PC-3 (cell line): ENCODE results near the gene INPP5F. TPM values are rescaled to one million over a fixed set of nuclear protein-coding genes. Genes with fewer than 3 reads are reported as not detected.
"Not testable (repeated sequence)": the region's sequence is repeated elsewhere in the genome, so short reads cannot be mapped to it uniquely, and the experiment has no call there.

ENCODE experiments used
- ATAC-seq: fragments of 200-7000 bp; cut with Tn5 transposase; 2 replicates; pipeline ENCODE4 v1.9.1; 2020; ENCODE audit warnings: mild to moderate bottlenecking, moderate library complexity
- BruUV-seq: library from RNA; stranded (reverse); fragments of 400-500 nt; replicated peaks from 2 replicates; lab custom pipeline; 2021; lab: Mats Ljungman, UMichigan
- CTCF ChIA-PET: fragments of 300-600 bp; sonication (Branson Sonifier 250); formaldehyde crosslinking; loops from one replicate; lab custom pipeline; 2022; ENCODE audit warnings: antibody characterized with exemption; lab: Charles Lee
- POLR2A ChIA-PET: fragments of 300-600 bp; sonication (Branson Sonifier 250); formaldehyde crosslinking; loops from one replicate; lab custom pipeline; 2022; ENCODE audit warnings: antibody characterized with exemption; ENCODE audit not compliant: unreplicated experiment; lab: Charles Lee
- DNase-seq: peaks from one replicate; pipeline ENCODE4 v3.0.0-alpha.2; 2015
- H2AFZ ChIP-seq: fragments of 300-600 bp; sonication (generic); 2 replicates; pipeline ENCODE4 v1.6.0; 2016; ENCODE audit warnings: antibody characterized with exemption, low read length
- H3F3A ChIP-seq: fragments of 300-600 bp; sonication (generic); one replicate; pipeline ENCODE4 v1.6.0; 2017; ENCODE audit warnings: antibody characterized with exemption, low read length, control low read depth, mild to moderate bottlenecking; ENCODE audit not compliant: unreplicated experiment
- H3K27ac ChIP-seq: fragments of 300-600 bp; sonication (generic); 2 replicates; pipeline ENCODE4 v1.5.1; 2016; ENCODE audit warnings: mild to moderate bottlenecking, low read length
- H3K27me3 ChIP-seq: fragments of 300-600 bp; sonication (generic); 2 replicates; pipeline ENCODE4 v1.6.1; 2016; ENCODE audit warnings: low read length, mixed read lengths
- H3K36me3 ChIP-seq: fragments of 300-600 bp; sonication (generic); 2 replicates; pipeline ENCODE4 v1.6.1; 2016; ENCODE audit warnings: low read depth, mixed run types, low read length, mixed read lengths
- H3K4me1 ChIP-seq: fragments of 300-600 bp; sonication (generic); 2 replicates; pipeline ENCODE4 v1.5.1; 2016; ENCODE audit warnings: low read length; ENCODE audit not compliant: insufficient read depth
- H3K4me2 ChIP-seq: fragments of 300-600 bp; sonication (generic); 2 replicates; pipeline ENCODE4 v1.6.0; 2016; ENCODE audit warnings: low read length
- H3K4me3 ChIP-seq: fragments of 300-600 bp; sonication (generic); 2 replicates; pipeline ENCODE4 v1.5.1; 2016; ENCODE audit warnings: mild to moderate bottlenecking, low read length, mixed read lengths
- H3K79me2 ChIP-seq: fragments of 300-600 bp; sonication (generic); 2 replicates; pipeline ENCODE4 v1.6.1; 2017; ENCODE audit warnings: low read length, mixed read lengths
- H3K9ac ChIP-seq: fragments of 300-600 bp; sonication (generic); 2 replicates; pipeline ENCODE4 v1.6.0; 2016; ENCODE audit warnings: mild to moderate bottlenecking, low read length
- H3K9me2 ChIP-seq: fragments of 300-600 bp; sonication (generic); replicated peaks from 2 replicates; pipeline ENCODE4 v1.6.1; 2016; ENCODE audit warnings: mixed run types, low read length, mixed read lengths
- H3K9me3 ChIP-seq: fragments of 300-600 bp; sonication (generic); 2 replicates; pipeline ENCODE4 v1.6.1; 2016; ENCODE audit warnings: low read length, mixed read lengths
- H4K20me1 ChIP-seq: fragments of 300-600 bp; sonication (generic); 2 replicates; pipeline ENCODE4 v1.6.1; 2016; ENCODE audit warnings: low read length, mixed read lengths
- CTCF ChIP-seq: fragments of 300-600 bp; sonication (generic); conservative IDR thresholded peaks from 2 replicates; pipeline ENCODE4 v1.5.1; 2017; ENCODE audit warnings: antibody characterized with exemption, low read depth, mild to moderate bottlenecking, low read length
- EZH2 ChIP-seq: fragments of 300-600 bp; sonication (generic); IDR thresholded peaks from one replicate; pipeline ENCODE4 v1.6.1; 2017; ENCODE audit warnings: antibody characterized with exemption, mild to moderate bottlenecking, low read length; ENCODE audit not compliant: unreplicated experiment
- EZH2phosphoT487 ChIP-seq: fragments of 300-600 bp; sonication (generic); IDR thresholded peaks from 2 replicates; pipeline ENCODE4 v1.6.1; 2018; ENCODE audit warnings: mild to moderate bottlenecking, antibody characterized with exemption, low read length, borderline replicate concordance
- intact Hi-C: fragments of 100-400 bp; cut with micrococcal nuclease; formaldehyde crosslinking; loops from 2 replicates; pipeline ENCODE4 v1.9.0; 2023
- total RNA-seq: library from RNA; depleted of rRNA; stranded (reverse); fragments of >200 nt; gene quantifications from 2 replicates; pipeline ENCODE4 v1.2.3, GENCODE V29; 2014

The INPP5F gene
- total RNA-seq, 1 experiment from 2014 or later, result 8.2 TPM

GRCh38 chr10:119786117-119786769 is 60.4 kb downstream of the INPP5F start:
- CTCF ChIA-PET, result no interaction called here
- Histone ChIP-seq H3K4me1 (peaks cover 6% of the 10 kb centered on the region; the same call in 1 of the 2 replicates), H2AFZ (no peak overlapping the region), H3K9ac (no peak overlapping the region), H3K9me3 (no peaks in the 10 kb centered on the region), H3K79me2 (no peaks in the 10 kb centered on the region), H3K4me3 (no peak overlapping the region), H3K27ac (no peak overlapping the region), H3K27me3 (no peaks in the 10 kb centered on the region), H4K20me1 (no peaks in the 10 kb centered on the region), H3K4me2 (no peak overlapping the region), H3F3A (no peaks in the 10 kb centered on the region), H3K9me2 (no peaks in the 10 kb centered on the region), H3K36me3 (no peaks in the 10 kb centered on the region)
- TF ChIP-seq CTCF, result no peak
- TF ChIP-seq EZH2phosphoT487, result no peak
- intact Hi-C loops, result no loop called here
- BruUV-seq, result no TSS peak
- POLR2A ChIA-PET, result no interaction called here
- DNase-seq (peak; percentile 32), ATAC-seq (no peak)

DNA sequence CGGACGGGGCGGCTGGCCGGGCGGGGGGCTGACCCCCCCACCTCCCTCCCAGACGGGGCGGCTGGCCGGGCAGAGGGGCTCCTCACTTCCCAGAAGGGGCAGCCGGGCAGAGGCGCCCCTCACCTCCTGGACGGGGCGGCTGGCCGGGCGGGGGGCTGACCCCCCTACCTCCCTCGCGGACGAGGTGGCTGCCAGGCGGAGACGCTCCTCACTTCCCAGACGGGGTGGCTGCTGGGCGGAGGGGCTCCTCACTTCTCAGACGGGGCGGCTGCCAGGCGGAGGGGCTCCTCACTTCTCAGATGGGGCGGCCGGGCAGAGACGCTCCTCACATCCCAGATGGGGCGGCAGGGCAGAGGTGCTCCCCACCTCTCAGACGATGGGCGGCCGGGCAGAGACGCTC is 69.3 kb downstream of the INPP5F start:
- POLR2A ChIA-PET, ATAC-seq, H4K20me1 ChIP-seq: not testable (repeated sequence)

GRCh38 chr10:119796039-119796438 is 70.2 kb downstream of the INPP5F start:
- Histone ChIP-seq H3K79me2 (no peaks in the 10 kb centered on the region), H3K4me3 (no peak overlapping the region), H3K9ac (no peak overlapping the region), H3K9me3 (no peaks in the 10 kb centered on the region), H3K9me2 (no peaks in the 10 kb centered on the region), H3K4me2 (no peak overlapping the region), H3K27ac (no peak overlapping the region), H4K20me1 (no peaks in the 10 kb centered on the region), H2AFZ (no peak overlapping the region), H3K27me3 (no peaks in the 10 kb centered on the region), H3K4me1 (no peaks in the 10 kb centered on the region), H3K36me3 (no peaks in the 10 kb centered on the region), H3F3A (no peaks in the 10 kb centered on the region)
- TF ChIP-seq CTCF (no peak), EZH2 (no peak), EZH2phosphoT487 (no peak)
- ChIA-PET POLR2A (interaction anchor here (0.9 kb wide), 1 partner anchor 91 kb away, joined by 12 read pairs; no protein-coding TSS in a partner anchor), CTCF (no interaction called here)
- ATAC-seq (no peak), DNase-seq (no peak)
- intact Hi-C loops, result no loop called here
- no TSS peak for BruUV-seq

More for the DNA sequence above, 69.3 kb downstream of the INPP5F start:
- H2AFZ ChIP-seq, H3K36me3 ChIP-seq, DNase-seq, H3K27ac ChIP-seq, H3F3A ChIP-seq, CTCF ChIA-PET, H3K79me2 ChIP-seq, H3K9me3 ChIP-seq, H3K9ac ChIP-seq, H3K9me2 ChIP-seq, H3K4me2 ChIP-seq, H3K4me1 ChIP-seq, intact Hi-C loops, BruUV-seq, H3K27me3 ChIP-seq, H3K4me3 ChIP-seq: not testable (repeated sequence)
